Measurements from ENCODE around the gene CYS1. TPM values are rescaled to one million over a fixed set of nuclear protein-coding genes. Genes with fewer than 3 reads are reported as not detected.

CYS1 gene
- total RNA-seq, 2 donors from 2014 or later, result 0.29 to 0.44 TPM

DNA sequence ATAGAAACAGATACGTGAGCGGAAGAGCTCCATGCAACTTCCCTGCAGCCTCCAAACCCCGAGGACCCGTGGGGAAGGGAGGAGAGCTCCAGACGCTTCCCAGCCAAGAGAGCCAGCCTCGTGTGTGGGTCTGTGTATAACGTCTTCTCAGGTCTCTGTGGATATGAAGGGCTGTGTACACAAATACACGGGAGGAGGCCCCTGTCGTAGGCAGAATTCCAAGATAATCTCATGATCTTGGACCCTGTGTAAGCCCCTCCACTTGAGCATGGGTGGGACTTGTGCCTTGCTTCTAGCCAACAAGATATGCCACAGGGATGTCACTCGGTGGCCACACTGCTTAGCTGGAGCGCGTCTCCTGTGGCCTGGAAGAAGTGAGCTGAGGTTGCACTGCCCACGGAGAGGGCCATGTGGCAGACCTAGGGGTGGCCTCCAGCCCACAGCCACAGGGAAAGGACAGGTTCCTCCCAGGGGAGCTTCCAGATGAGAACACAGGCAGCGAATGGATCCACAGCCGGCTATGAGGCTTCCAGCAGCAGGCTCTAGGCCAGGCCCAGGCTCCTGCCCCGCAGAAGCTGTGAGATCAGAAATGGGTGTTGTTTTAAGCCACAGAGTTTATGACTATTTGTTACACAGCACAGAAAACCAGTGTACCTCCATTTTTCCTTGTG, 52.4 kb downstream of the CYS1 start:
- Histone ChIP-seq H3K9ac (ENCODE audit: extremely low read depth, low read length, poor library complexity, severe bottlenecking) (no peak overlapping the region), H3K36me3 (ENCODE audit: control insufficient read depth, insufficient read depth, low read length) (no peaks in the 10 kb centered on the region), H3K4me3 (ENCODE audit: low read length) (no peak overlapping the region), H3K27me3 (ENCODE audit: control insufficient read depth, insufficient read depth, low read length, poor library complexity, severe bottlenecking) (no peaks in the 10 kb centered on the region), H3K4me1 (ENCODE audit: control insufficient read depth, insufficient read depth, low read length) (peaks cover 9% of the 10 kb centered on the region), H3K9me3 (ENCODE audit: control insufficient read depth, low read length) (no peaks in the 10 kb centered on the region), H3K27ac (ENCODE audit: low read depth, low read length) (no peak overlapping the region)
- Mint-ChIP-seq H3K4me1 (peaks cover 9% of the 10 kb centered on the region), H3K27ac (no peak overlapping the region), H3K36me3 (ENCODE audit: low read depth) (no peaks in the 10 kb centered on the region), H3K4me3 (no peak overlapping the region), H3K27me3 (ENCODE audit: insufficient read depth) (no peaks in the 10 kb centered on the region), H3K9me3 (no peaks in the 10 kb centered on the region)
- WGBS, 2 experiments (ENCODE audit: insufficient coverage in 1 of 2, insufficient read length in 1 of 2), result 94 to 100% methylated on average over 14 to 16 of the region's 16 CpGs
- no peak for TF ChIP-seq CTCF (conservative IDR thresholded peaks at IDR 0.05)
- DNase-seq, result no peak

DNA sequence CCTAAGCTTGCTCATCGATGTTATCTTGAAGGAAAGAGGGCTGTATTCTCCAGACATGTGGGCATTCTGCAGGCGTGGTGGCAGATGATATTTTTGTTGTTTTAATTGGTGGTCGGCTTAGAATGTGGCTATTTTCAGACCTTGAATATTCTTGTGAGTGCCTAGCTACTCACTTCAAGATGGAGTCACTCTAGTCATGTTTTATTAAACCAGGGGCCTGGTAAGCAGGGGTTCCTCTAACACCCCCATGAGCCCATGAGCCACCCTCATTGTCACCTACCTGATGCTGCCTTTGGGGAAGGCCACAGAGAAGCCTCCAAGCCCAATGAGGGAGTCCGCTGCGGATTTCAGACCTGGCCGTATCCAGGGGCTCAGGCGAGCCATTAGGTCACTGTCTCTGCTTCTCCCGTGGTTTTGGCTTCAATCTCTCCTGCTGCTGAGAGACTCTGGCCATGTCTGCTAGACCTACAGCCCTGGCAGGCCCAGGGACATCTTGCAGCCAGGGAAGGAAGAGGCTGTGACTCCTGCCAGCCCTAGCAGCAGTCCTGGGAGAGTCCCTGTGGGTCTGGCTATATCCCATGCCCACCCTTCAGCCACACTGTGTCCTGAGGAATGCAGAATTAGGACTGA, 53.2 kb downstream of the CYS1 start:
- H3K4me1 ChIP-seq (ENCODE audit: control insufficient read depth, insufficient read depth, low read length), result peaks cover 9% of the 10 kb centered on the region
- TF ChIP-seq CTCF (conservative IDR thresholded peaks at IDR 0.05), result no peak
- H3K9me3 Mint-ChIP-seq, result no peaks in the 10 kb centered on the region
- no peaks in the 10 kb centered on the region for H3K36me3 Mint-ChIP-seq (ENCODE audit: low read depth)
- no peak overlapping the region for H3K4me3 ChIP-seq (ENCODE audit: low read length)
- H3K9ac ChIP-seq (ENCODE audit: extremely low read depth, low read length, poor library complexity, severe bottlenecking), result no peak overlapping the region
- H3K27me3 Mint-ChIP-seq (ENCODE audit: insufficient read depth), result no peaks in the 10 kb centered on the region
- no peak overlapping the region for H3K27ac ChIP-seq (ENCODE audit: low read depth, low read length)
- H3K4me1 Mint-ChIP-seq, result peaks cover 9% of the 10 kb centered on the region
- WGBS, 2 experiments (ENCODE audit: insufficient coverage in 1 of 2, insufficient read length in 1 of 2), result 87 to 92% methylated on average over 8 of the region's 8 CpGs
- no peak overlapping the region for H3K27ac Mint-ChIP-seq
- no peaks in the 10 kb centered on the region for H3K27me3 ChIP-seq (ENCODE audit: control insufficient read depth, insufficient read depth, low read length, poor library complexity, severe bottlenecking)
- no peaks in the 10 kb centered on the region for H3K36me3 ChIP-seq (ENCODE audit: control insufficient read depth, insufficient read depth, low read length)
- DNase-seq, result no peak
- H3K4me3 Mint-ChIP-seq, result no peak overlapping the region
- H3K9me3 ChIP-seq (ENCODE audit: control insufficient read depth, low read length), result no peaks in the 10 kb centered on the region

DNA sequence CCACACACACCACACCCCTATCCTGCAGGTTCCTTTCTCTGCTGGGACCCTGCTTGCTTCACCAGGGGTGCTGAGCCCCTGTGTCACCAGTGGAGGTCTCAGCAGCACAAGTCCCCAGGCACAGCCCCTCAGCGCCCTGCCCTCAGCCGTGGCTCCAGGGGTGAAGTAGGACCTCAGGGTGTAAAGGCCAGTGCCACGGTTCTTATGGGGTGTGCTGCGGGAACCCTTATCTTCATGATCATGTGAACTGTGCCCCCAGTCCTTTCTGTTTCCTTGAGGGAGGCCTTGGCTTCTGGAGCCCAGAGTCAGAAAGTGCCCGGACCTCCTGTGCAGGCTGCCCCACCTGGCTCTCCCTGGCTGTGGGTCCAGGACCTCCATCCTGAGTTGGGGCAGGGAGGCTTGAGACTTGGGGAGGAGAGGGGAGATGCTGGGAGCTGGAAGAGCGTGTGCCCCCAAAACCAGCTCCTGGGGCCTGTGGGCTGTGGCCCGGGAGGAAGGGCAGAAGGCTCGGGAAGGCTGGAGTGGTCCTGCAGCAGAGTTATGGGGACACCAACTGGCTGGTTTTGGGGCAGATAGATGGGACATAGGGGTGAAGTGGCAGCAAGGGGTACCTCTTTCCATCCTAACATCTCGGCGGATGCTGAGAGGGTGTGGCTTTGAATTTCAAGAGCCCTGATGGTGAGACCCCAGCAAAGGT, 57.1 kb downstream of the CYS1 start:
- H3K4me1 Mint-ChIP-seq, result peaks cover 3% of the 10 kb centered on the region
- no peaks in the 10 kb centered on the region for H3K27me3 Mint-ChIP-seq (ENCODE audit: insufficient read depth)
- no peaks in the 10 kb centered on the region for H3K9me3 Mint-ChIP-seq
- no peaks in the 10 kb centered on the region for H3K27me3 ChIP-seq (ENCODE audit: control insufficient read depth, insufficient read depth, low read length, poor library complexity, severe bottlenecking)
- H3K4me3 Mint-ChIP-seq, result no peak overlapping the region
- WGBS, 2 experiments (ENCODE audit: insufficient coverage in 1 of 2, insufficient read length in 1 of 2), result 91 to 94% methylated on average over 5 to 10 of the region's 10 CpGs
- H3K27ac ChIP-seq (ENCODE audit: low read depth, low read length), result no peak overlapping the region
- no peak for DNase-seq
- no peaks in the 10 kb centered on the region for H3K36me3 Mint-ChIP-seq (ENCODE audit: low read depth)
- no peaks in the 10 kb centered on the region for H3K9me3 ChIP-seq (ENCODE audit: control insufficient read depth, low read length)
- TF ChIP-seq CTCF (conservative IDR thresholded peaks at IDR 0.05), result no peak
- no peak overlapping the region for H3K27ac Mint-ChIP-seq
- H3K9ac ChIP-seq (ENCODE audit: extremely low read depth, low read length, poor library complexity, severe bottlenecking), result no peak overlapping the region
- no peak overlapping the region for H3K4me3 ChIP-seq (ENCODE audit: low read length)
- no peaks in the 10 kb centered on the region for H3K36me3 ChIP-seq (ENCODE audit: control insufficient read depth, insufficient read depth, low read length)
- H3K4me1 ChIP-seq (ENCODE audit: control insufficient read depth, insufficient read depth, low read length), result no peaks in the 10 kb centered on the region

All from endodermal cell (in vitro differentiated cells).